ENCODE measurements around the gene ZC3H7A.
"Not testable (repeated sequence)": the region's sequence is repeated elsewhere in the genome, so short reads cannot be mapped to it uniquely, and the experiment has no call there.

Gene ZC3H7A, protein sequence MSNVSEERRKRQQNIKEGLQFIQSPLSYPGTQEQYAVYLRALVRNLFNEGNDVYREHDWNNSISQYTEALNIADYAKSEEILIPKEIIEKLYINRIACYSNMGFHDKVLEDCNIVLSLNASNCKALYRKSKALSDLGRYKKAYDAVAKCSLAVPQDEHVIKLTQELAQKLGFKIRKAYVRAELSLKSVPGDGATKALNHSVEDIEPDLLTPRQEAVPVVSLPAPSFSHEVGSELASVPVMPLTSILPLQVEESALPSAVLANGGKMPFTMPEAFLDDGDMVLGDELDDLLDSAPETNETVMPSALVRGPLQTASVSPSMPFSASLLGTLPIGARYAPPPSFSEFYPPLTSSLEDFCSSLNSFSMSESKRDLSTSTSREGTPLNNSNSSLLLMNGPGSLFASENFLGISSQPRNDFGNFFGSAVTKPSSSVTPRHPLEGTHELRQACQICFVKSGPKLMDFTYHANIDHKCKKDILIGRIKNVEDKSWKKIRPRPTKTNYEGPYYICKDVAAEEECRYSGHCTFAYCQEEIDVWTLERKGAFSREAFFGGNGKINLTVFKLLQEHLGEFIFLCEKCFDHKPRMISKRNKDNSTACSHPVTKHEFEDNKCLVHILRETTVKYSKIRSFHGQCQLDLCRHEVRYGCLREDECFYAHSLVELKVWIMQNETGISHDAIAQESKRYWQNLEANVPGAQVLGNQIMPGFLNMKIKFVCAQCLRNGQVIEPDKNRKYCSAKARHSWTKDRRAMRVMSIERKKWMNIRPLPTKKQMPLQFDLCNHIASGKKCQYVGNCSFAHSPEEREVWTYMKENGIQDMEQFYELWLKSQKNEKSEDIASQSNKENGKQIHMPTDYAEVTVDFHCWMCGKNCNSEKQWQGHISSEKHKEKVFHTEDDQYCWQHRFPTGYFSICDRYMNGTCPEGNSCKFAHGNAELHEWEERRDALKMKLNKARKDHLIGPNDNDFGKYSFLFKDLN

DNA sequence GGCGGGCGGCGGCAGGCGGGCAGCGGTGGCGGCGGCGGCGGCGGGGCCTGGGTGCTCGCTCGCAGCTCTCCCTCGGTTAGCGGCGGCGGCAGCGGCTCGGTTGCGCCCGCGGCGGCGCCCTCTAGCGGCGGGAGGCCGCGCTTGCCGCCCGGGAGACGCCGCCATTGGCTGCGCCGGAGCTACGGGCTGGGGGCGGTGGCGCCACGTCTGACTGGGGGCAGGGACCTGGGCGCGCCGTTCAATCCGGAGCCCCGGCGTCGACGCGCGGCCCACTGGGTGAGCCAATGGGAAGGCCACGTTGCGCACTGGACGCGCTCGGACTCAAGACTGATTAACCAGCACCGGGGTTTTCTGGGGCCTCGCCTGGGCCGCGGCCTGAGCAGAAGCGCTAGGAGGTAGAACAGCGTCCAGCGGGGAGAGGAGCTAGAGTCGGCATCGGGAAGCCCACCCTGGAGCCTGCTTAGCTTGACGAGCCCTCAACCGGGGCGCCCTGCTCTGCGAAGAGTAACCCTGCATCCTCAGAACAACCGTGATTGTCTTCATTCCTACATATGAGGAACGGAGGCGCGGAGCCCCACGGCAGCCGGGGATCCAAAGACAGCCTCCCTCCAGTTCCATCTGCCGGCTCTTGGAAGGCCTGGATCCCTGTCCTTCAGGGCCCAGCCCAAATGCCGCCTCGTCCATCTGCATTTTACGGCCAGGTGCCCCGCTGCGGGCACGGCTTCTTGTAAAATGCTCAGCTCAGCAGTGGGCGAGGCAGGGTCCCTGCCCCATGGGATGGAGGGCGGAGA lies at the start of gene ZC3H7A:
TSS of gene ZC3H7A (minus strand) at position 93 of the 791 bp plus-strand sequence. CDS start 14,904 bp downstream, outside the sequence.
- DNase-seq (ENCODE audit: low read depth, low spot score), result peak; percentile 78

DNA sequence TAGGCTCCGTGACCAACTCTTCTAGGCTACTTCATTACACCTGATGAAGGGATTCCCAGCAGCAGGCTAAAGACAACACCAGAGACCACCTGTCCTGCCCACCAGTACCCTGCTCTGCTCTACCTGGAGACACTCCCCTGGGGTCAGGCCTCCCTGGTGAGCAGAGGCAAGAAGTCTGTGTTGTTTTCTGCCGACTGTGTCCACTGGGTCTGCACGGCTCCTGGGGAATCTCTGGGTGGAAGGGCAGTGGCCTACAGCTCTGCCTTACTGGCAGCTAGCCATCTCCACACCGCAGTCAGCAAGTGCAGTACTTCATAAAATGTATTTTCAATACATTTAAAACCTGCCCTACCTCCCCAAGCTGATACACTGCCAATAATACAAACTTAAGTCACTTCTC lies 47.4 kb upstream of the ZC3H7A start:
- DNase-seq (ENCODE audit: low read depth, low spot score), result no peak

DNA sequence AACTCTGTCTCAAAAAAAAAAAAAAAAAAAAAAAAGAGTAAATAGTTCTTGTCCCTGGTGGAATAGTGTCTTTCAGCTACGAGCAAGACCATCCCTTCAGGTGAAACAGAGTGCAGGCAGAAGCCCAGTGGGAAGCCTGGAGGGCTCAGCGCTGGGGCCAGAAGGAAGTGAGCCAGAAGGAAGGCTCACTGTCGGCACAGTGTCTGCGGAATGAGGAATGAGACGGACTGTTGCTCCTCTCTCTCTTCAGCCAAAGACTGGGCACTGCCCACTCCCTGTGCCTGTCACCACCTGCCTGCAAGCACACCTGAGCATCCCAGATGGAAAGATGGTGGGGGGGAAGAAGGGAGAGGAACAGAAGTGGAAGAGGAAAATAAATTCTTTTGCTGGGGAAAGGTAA lies 46.8 kb upstream of the ZC3H7A start:
- DNase-seq (ENCODE audit: low read depth, low spot score), result no peak

DNA sequence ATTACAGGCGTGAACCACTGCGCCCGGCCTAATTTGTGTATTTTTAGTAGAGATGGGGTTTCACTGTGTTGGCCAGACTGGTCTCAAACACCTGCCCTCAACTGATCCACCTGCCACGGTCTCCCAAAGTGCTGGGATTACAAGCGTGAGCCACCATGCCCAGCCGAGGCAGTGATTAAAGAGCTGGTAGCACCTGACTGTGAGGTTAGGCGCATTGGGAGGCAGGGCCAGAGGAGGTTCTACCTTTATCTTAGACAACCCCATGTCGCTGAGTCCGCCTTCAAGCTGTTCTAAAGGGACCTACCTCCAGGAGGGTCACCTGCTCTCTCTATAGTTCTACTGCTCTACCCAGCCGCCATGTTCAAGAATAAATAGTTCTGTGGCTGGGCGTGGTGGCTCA lies 46.1 kb upstream of the ZC3H7A start:
- DNase-seq (ENCODE audit: low read depth, low spot score), result no peak

DNA sequence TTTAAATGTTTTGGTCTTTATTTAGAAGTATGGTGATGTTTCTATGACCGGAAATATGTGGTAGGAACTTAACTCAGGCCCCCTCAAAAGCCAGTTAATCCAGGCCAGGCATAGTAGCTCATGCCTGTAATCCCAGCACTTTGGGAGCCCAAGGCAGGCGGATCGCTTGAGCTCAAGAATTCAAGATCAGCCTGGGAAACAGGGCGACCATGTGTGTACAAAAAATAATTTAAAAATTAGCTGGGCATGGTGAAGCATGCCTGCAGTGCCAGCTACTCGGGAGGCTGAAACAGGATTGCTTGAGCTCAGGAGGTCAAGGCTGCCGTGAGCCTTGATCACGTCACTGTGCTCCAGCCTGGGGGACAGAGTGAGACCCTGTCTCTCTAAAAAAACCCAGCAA lies 44.0 kb upstream of the ZC3H7A start:
- DNase-seq (ENCODE audit: low read depth, low spot score), result no peak

DNA sequence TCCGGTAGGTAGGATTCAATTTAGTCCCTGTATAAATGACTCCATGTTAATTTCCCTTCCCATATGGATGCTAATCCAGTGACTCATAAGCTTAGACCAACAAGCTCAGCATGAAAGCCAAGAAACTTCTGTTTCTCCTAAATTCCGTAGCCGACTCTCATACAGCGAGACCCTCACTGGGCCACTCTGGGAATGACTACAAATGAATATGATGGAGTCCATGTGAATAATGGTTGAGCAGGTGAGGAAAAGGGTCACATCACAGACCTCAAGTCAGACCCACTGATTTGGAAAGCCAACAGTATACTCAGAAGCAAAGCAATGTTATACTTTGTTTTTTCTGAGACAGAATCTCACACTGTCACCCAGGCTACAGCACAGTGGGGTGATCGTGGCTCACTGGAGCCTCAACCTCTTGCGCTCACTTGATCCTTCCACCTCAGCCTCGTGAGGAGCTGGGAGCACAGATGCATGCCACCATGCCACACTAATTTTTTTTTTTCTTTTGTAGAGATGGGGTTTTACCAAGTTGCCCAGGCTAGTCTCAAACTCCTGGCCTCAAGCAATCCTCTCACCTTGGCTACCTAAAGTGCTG lies 39.7 kb upstream of the ZC3H7A start:
- no peak for DNase-seq (ENCODE audit: low read depth, low spot score)

DNA sequence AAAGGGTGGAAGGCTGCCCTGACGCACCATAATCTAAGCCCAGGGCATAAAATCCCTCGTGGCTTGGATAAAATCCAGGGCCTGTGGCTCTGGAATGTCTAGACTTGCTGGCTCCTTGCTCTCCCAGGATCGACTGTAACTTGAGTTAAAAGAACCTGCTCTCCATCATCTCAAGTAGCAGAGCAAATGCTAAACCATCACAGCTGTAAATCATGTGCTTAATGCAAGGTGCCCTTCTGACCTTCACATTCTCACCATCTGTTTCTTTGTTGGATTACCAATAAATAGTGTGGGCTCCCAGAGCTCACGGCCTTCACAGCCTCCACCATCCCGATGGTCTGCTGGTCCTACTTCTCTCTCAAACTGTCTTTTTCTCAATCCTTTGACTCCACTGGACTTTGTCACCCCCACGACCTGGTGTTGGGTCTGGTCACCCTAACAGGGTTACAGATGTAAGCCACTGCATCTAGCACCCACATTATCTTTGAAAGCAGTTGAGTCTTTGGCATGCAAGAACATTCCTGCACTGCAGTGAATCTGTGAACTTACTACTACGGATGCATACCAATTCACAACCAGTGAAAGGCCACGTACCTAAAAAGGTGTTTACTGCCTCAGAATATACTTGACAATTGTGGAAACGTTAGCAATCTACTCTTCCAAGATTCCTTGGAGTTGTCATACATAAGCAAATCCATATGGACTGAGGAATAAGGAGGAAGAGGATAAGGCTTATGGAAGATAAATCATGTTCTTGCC lies 39.0 kb upstream of the ZC3H7A start:
- DNase-seq (ENCODE audit: low read depth, low spot score), result no peak

DNA sequence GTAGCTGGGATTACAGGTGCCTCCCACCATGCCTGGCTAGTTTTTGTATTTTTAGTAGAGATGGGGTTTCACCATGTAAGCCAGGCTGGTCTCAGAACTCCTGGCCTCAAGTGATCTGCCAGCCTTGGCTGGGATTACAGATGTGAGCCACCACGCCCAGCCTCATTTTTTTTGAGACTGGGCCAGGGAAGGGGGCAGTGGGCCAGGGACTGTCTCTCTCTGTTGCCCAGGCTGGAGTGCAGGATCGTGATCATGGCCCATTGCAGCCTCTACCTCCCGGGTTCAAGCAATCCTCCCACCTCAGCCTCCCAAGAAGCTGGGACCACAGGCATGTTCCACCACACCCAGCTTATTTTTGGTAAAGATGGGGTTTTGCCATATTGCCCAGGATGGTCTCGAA lies 38.3 kb upstream of the ZC3H7A start:
- no peak for DNase-seq (ENCODE audit: low read depth, low spot score)

DNA sequence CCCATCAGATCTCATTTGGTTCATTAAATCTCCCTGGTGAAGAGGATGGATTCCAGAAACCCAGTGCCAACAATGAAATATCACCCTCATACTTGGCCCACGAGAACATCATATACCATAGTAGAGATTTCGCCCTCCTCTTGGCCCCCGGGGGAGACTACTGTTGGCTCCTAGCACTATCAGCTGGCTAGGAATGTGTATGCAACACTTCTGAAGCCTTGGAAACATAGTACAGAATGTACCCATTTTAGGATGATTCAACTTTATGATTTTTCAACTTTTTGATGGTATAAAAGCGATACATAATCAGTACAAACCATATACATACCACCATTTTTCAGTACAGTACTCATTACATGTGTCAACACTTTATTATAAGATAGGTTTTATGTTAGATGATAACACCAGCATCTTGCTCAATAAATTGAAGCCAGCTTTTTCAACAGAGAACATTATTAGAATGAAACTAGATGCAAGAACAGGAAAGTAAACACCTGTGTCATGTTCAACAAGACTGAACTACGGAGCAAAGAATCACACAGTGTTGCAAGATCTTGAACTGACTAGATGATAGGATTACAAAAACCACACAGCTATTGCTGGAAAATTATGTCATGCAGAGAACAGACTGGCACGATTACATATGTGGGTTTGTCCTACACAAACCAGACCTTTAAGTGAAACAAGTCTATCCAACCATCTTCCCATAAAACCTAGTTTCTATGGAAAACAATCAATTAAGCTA lies 37.1 kb upstream of the ZC3H7A start:
- DNase-seq (ENCODE audit: low read depth, low spot score), result no peak

DNA sequence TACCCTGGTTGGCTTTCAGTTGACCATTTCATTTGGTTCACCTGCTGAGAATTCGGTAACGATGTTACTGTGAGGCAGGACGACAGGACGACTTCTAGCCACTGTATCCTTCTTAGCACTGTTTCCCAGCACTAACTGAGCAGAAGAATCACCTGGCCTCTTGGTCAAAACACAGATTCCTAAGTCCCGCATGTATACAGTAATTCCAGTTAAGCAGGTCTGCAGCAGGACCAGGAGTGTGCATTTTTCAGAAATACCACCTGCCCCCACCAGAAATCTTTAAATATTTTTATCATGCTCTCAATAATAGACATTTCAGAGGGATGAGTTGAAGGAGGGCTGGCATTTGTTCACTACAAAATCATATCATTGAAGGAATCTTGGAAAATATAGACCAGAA lies 31.6 kb upstream of the ZC3H7A start:
- DNase-seq (ENCODE audit: low read depth, low spot score), result no peak

DNA sequence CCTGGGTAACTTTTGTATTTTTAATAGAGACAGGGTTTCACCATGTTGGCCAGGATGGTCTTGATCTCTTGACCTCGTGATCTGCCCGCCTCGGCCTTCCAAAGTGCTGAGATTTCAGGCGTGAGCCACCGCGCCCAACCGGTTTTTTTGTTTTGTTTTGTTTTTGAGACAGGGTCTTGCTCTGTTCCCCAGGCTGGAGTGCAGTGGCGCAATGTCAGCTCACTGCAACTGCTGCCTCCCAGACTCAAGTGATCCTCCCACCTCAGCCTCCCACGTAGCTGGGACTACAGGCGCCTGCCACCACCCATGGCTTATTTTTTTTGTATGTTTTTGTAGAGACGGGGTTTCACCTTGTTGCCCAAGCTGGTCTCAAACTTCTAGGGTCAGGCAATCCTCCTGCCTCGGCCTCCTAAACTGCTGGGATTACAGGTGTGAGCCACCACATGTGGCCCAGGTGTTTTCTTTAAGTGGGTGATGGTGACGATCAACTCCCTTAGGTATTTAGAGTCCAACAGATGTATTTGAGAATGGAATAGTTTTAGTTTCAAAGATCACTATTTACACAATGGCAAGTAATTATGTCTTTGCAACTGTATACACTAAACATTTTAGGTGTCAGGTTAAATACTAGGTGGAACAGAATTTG lies 28.6 kb upstream of the ZC3H7A start:
- not testable (repeated sequence) for DNase-seq (ENCODE audit: low read depth, low spot score)

DNA sequence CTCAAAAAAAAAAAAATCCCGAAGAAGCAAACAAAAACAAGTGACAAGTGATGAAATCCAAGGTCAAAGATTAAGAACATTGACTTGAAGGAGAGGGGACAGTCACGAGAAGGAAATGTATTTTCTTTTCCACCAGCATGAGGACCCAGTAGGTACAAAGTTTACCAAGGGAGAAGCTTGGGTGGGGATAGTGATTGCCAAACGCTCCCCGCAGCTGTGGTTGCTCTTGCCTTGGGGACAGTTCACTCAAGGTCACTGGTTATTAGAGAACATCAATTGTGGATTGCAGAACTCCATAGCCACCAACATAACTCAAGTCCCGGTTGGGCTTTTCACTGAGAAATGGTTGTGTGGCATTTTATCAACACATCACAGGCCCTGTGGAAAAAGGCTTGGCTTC lies 27.3 kb upstream of the ZC3H7A start:
- no peak for DNase-seq (ENCODE audit: low read depth, low spot score)

DNA sequence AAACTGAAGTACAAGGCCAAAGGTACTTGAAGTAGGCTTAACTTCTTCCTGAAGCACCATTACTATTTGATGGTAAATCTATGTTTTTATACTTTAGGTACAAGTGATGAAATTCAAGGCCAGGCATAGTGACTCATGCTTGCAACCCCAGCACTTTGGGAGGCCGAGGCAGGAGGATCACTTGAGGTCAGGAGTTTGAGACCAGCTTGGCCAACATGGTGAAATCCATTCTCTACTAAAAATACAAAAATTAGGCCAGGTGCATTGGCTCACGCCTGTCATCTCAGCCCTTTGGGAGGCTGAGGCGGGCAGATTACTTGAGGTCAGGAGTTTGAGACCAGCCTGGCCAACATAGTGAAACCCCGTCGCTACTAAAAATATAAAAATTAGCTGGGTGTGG lies 26.6 kb upstream of the ZC3H7A start:
- not testable (repeated sequence) for DNase-seq (ENCODE audit: low read depth, low spot score)

DNA sequence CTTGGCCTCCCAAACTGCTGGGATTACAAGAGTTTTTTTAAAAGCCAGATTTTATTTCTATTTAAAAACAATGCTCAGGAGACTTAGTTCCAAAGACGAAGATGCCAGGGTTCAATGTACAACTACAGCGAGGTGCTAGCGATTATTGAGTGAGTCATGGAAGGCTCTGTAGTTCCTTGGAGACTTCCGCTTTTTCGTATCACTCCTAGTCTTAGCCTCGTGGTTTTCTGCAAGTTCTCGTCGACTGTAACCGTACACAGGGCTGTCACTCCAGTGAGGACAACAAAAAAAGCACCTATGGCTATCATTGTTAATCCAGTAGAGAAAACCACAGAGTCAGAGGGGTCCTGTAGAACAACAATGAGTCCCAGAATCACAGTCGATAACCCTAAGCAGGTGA lies 22.7 kb upstream of the ZC3H7A start:
- no peak for DNase-seq (ENCODE audit: low read depth, low spot score)

DNA sequence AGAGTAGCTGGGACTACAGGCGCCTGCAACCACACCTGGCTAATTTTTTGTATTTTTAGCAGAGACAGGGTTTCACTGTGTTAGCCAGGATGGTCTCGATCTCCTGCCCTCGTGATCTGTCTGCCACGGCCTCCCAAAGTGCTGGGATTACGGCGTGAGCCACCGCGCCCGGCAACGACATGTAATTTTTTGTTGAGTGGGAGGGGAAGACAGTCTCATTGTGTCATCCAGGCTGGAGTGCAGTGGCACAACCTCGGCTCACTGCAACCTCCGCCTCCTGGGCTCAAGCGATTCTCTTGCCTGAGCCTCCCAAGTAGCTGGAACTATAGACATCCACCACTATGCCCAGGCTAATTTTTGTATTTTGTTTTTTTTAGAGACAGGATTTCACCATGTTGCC lies 21.9 kb upstream of the ZC3H7A start:
- DNase-seq (ENCODE audit: low read depth, low spot score), result not testable (repeated sequence)

DNA sequence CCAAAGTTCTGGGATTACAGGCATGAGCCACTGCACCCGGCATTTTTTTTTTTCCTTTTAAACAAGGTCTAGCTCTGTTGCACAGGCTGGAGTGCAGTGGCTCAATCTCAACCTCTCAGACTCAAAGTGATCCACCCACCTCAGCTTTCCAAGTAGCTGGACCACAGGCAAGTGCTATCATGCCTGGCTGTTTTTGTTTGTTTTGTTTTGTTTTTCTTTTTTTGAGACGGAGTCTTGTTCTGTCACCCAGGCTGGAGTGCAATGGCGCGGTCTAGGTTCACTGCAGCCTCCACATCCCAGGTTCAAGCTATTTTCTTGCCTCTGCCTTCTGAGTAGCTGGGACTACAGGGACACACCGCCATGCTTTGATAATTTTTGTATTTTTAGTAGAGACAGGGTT lies 19.1 kb upstream of the ZC3H7A start:
- no peak for DNase-seq (ENCODE audit: low read depth, low spot score)

DNA sequence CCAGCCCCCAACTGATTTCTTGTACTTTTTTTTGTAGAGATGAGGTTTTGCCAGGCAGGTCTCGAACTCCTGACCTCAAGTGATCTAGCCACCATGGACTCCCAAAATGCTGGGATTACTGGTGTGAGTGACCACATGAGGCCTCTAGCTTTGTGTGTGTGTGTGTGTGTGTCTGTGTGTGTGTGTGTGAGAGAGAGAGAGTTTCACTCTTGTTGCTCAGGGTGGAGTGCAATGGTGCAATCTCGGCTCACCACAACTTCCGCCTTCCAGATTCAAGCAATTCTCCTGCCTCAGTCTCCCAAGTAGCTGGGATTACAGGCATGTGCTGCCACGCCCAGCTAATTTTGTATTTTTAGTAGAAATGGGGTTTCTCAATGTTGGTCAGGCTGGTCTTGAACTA lies 17.7 kb upstream of the ZC3H7A start:
- not testable (repeated sequence) for DNase-seq (ENCODE audit: low read depth, low spot score)

DNA sequence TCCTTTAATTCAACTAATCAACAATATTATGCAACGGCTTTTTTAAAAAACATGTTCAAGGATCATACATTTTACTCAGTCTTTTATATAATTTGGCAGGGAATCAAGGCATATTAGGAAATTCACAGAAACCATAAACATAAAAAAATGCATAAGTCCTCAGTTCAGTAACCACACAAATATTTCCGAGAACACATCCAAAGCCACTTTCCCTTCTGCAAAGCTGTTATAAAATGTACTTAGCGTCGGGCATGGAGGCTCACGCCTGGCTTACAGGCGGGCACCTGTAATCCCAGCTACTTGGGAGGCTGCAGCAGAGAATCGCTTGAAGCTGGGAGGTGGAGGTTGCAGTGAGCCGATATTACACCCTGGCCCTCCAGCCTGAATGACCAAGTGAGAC lies 9.7 kb upstream of the ZC3H7A start:
- DNase-seq (ENCODE audit: low read depth, low spot score), result no peak

DNA sequence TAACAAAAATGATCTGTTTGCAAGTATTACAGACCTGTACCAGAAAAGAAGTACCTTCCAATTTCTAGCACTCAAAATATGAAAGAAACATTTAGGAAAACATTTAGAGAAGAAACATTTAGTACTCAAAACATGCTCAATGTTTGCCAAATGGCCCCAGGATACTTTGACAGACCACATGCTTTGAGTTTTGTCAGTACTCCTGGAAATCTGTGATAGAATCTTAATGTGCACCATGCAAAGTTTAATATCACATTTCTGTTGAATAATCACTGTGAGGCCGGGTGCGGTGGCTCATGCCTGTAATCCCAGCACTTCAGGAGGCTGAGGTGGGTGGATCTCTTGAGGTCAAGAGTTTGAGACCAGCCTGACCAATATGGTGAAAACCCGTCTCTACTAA lies 8.5 kb upstream of the ZC3H7A start:
- DNase-seq (ENCODE audit: low read depth, low spot score), result no peak
